ENCODE results near the gene LRRC34.

Gene LRRC34

GRCh38 chr3:169812332-169813235, at the start of gene LRRC34, which contains the start of gene LRRIQ4:
TSS of gene LRRC34 (minus strand) at chr3:169812904. CDS start at chr3:169812548, 356 bp downstream.
TSS of gene LRRIQ4 (plus strand) at chr3:169812870. CDS start at chr3:169821922, 9,052 bp downstream.
- peak; percentile 94 for DNase-seq

DNA sequence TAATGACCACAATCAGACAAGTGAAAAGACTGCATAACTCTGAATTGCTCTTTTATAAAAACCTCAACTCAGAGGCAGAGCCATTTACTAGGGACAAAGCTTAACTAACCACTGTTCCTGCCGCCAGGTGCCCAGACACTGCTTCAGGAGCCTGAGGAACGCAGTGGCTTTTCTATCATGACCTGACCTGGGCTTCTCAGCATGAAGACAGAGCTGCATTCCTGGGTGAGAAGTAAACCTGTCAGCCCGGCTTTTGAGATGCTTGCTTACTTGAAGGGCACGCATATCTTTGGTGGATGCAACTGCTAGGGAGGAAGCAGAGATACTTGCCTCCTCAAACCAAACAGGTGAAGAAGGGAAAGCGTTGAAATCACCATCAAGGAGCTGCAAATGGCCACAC, 49.2 kb upstream of the LRRC34 start:
- no peak for DNase-seq

DNA sequence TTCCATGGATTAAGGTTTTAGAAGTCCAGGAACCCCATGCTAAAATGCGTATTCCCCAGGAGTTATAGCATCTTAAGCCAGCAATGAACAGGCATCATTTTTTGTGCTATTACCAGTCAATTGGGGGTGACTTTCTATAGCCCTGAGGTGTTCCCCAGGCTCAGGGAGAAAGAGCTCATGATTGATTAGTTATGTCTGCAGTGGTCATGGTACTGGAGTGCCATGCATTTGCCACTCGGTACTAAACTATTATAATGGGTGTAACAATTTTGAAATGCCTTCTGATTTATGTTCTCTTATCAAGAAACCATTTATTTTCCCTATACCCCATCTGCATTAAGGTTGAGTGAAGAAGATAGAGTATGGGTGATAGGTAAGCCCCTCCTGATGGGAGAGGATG, 45.1 kb upstream of the LRRC34 start:
- DNase-seq = no peak

DNA sequence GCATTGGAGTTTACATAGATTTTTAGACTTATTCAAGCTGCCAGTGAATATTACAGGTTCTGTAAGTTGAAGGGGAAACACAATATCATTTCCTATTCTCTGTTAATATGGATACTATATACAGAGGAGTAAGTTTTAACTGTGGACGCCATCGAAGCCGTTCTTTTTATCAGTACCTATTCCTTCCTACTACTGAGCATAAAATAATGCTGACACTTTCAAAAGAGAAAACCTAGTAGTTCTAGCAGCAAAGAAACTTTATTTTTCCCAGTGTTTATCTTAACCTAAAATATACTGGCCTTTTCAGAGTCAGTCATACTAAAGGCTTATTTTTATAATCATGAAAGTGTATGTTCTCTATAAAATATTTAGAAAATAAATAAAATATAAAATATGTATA, 42.8 kb upstream of the LRRC34 start:
- no peak for DNase-seq

- DNase-seq = no peak
Measured at GRCh38 chr3:169850618-169851017, 37.9 kb upstream of the LRRC34 start.

- no peak for DNase-seq
Measured at GRCh38 chr3:169848741-169849140, 36.0 kb upstream of the LRRC34 start.

DNA sequence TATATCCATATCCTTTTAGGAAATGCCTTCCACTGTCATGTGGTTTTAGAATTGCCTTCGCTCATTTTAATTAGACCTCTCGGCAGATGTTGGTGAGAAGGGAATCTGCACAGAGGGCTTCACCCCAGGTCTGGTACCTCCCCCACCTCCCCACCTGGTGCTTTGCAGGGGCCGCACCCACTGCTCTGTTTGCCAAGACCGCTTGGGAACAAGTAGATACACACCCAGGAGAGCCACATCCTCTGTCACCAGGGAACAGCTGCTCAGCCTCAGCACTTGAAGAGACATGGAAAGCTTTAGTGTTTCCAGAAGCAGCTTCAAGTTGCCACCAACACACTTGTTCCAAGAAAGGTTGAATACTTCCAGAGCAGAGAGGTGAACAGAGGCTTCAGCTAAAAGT, 35.2 kb upstream of the LRRC34 start:
- DNase-seq = no peak

DNA sequence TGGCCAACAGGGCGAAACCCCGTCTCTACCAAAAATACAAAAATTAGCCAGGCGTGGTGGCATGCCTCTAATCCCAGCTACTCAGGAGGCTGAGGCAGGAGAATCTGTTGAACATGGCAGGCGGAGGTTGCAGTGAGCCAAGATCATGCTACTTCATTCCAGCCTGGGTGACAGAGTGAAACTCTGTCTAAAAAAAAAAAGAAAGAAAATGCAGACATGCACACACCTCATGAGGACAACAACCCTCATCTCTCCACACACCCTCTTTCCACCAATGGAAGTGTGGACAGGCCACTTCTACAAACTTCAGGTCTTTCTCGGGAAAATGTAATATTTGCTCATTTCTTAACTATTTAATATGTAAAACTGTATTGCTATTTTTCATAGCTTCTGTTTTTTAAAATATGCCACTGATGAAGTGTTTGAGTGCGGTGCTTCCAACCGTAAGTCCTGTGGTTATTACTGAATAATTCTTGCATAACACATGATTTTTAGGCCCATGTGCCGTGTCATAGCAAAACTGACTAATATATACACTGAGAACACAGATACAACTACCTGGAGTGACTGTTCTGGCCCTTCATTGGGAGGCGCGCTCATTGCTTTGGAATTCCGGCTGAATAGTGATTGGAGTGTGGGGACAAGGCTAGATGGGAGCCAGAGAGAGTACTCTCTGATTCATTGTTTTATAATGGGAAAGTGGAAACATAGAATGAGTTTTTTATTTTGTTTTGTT, 33.9 kb upstream of the LRRC34 start:
- DNase-seq = no peak

DNA sequence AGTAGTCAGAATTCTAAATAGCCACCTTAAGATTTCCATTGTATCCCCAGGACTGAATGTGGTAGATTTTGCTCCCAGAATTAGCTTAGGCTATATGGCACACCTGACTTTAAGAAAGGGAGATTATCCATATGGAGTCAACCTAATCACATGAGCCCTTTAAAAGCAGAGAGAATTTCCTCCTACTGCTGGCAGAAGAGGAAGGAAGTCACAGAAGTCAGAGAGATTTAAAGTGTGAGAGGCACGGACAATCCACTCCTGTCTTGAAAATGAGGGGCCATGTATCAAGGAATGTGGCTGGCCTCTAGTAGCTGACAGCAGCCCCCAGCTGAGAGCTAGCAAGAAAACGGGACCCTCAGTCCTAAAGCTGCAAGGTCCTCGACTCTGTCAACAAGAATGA, 30.3 kb upstream of the LRRC34 start:
- no peak for DNase-seq

- DNase-seq = no peak
Measured at GRCh38 chr3:169841171-169841570, 28.5 kb upstream of the LRRC34 start.

DNA sequence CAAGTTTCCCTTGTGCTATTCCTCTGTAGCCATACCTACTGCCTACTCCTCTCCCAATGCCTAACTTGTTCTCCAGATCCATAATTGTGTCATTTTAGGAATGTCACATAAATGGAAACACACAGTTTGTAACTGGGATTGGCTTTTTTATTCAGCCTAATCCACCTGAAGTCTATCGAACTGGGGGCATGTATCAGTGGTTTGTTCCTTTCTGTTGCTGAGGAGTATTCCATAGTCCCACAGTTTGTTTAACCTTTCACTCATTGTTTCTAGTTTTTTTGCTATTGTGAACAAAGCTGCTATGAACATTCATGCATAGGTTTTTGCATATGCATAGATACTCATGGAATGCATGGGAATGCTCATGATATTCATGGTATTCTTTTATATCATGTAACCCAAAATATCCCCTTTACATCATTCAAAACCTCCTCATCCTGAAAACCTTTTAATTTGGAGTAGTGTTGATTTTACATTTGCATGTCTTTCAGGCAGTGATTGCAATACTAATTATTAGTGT, 25.9 kb upstream of the LRRC34 start:
- DNase-seq = no peak

- DNase-seq = no peak
Measured at GRCh38 chr3:169836942-169837275, 24.2 kb upstream of the LRRC34 start.

DNA sequence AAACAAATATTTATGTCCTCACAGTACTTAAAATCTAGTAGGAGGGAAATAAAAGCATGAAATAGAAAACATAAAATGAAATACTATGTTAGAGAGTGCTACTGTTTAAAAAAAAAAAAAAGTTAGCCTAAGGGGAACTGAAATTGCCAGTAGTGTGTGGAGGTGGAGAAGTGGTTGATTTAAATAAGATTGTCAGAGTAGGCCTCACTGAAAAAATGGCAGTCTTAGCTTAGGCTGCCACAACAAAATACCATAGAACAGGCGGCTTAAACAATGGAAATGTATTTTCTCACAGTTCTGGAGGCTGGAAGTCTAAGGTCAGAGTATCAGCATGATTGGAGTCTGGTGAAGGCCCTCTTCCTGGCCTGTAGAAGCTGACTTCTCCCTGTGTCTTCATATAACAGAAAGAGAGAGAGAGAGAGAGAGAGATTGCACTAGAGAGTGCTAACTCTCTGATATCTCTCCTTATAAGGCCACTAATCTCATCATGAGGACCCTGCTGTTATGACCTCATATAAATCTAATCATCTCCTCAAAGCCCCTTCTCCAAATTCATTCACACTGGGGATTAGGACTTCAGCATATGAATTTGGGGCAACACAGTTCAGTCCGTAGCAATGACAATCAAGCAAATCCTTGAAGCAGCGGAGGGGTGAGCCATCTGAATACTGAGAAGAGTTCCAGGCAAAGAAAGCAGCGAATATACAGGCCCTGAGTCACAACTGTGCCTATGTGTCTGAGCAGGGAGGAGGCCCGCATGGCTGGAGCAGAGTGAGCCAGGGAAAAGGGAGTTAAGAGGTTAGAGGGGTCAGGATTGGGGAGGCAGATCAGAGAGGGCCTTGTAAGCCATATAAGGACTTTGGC, 23.6 kb upstream of the LRRC34 start:
- DNase-seq = no peak

DNA sequence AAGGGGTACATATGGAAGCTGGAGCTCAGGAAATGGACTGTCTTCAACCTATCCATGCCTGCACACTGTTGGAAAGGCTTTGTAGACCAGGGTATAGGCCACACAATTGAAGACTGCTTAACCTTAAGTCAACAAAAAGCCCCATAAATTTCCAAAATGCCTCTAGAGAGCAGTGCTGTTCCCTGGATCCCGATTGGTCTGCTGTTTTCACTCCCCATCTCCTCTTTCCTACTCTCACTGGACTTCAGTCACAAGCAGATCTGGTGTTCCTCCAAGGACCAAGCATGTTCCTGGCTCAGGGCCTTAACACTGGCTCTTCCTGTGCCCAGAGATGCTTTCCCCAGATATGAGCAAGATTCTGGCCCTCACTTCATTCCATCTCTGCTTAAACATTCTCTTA, 22.8 kb upstream of the LRRC34 start:
- no peak for DNase-seq

GRCh38 chr3:169827712-169828111, 15.0 kb upstream of the LRRC34 start:
- DNase-seq = no peak

- DNase-seq = no peak
Measured at GRCh38 chr3:169825316-169825715, 12.6 kb upstream of the LRRC34 start.

- no peak for DNase-seq
Measured at GRCh38 chr3:169822983-169823382, 10.3 kb upstream of the LRRC34 start.

DNA sequence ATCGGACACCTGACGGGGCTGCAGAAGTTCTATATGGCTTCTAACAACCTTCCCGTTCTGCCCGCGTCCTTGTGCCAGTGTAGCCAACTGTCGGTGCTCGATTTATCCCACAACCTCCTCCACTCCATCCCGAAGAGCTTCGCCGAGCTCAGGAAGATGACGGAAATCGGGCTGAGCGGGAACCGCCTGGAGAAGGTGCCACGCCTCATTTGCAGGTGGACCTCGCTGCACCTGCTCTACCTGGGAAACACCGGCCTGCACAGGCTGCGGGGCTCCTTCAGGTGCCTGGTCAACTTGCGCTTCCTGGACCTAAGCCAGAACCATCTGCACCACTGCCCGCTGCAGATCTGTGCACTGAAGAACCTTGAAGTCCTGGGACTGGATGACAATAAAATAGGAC, 9.8 kb upstream of the LRRC34 start:
- DNase-seq = no peak

- no peak for DNase-seq
Measured at GRCh38 chr3:169822091-169822490, 9.4 kb upstream of the LRRC34 start.

- DNase-seq = no peak
Measured at GRCh38 chr3:169818316-169818715, 5.6 kb upstream of the LRRC34 start.

DNA sequence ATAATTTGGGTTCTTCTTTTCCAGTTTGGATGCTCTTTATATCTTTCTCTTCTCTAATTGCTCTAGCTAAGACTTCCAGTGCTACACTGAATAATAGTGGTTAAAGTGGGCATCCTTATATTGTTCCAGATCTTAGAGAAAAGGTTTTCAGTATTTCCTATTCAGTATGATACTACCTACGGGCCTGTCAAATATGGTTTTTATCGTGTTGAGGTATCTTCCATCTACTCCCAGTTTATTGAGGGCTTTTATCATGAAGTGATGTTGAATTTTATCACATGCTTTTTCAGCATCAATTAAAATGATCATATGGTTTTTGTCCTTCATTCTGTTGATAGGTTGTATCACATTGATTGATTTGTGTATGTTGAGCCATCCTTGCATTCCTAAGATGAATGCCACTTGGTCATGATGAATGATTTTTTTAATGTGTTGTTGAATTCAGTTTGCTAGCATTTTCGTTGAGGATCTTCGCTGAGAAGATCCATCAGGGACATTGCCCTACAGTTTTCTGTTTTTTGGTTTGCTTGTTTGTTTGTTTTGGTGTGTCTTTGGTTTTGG, 3.0 kb upstream of the LRRC34 start:
- DNase-seq = no peak

- DNase-seq = no peak
Measured at GRCh38 chr3:169813757-169814517, 1.2 kb upstream of the LRRC34 start.
